CD4-positive, alpha-beta T cell treated with Interleukin-1 beta for 1 hour (primary cell): ENCODE results near the gene TSC22D1.
A peak's percentile ranks its signal among the peaks of the same experiment; 100 is the strongest.

Source experiments
- DNase-seq, 2 donors: peaks; one replicate each; pipeline ENCODE4 v3.0.0-alpha.2; 2020 to 2022

Gene TSC22D1

DNA sequence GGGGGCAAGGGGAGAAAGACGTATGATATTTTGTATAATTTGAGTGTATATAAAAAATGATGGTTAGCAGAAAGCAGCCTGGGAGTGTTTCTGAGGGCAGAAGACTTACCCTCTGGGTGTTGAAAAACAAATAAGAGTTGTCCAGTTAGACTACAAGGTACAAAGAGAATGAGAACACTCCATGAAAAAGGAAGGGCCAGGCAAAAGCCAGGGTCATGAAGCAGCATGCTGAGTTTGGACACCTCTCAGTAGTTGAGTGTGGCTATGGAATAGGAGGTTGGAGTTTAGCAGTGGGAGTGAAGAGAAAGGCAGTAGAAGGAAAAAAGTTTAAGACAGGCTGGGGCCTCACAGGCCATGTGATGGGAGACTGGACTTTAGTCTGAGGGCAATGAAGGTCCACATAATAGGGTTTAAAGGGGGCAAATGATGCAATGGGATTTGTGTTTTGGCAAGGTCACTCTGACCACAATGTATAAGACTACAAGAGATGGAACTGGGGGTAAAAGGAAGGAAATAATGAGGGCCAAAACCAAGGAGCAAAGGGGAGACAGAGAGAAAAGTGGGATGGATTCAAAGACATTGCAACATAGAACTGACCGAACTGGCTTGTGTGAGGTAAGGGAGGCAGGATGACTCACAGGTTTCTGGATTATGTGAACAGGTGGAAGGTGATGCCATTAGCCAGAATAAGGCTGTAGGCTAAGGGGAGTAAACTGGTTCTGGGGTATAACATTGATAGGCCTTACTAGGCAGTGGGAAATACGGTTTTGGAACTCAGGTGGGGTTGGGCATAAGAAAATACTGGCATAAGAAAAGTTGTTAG lies 125.9 kb downstream of the TSC22D1 start:
- DNase-seq = no peak

DNA sequence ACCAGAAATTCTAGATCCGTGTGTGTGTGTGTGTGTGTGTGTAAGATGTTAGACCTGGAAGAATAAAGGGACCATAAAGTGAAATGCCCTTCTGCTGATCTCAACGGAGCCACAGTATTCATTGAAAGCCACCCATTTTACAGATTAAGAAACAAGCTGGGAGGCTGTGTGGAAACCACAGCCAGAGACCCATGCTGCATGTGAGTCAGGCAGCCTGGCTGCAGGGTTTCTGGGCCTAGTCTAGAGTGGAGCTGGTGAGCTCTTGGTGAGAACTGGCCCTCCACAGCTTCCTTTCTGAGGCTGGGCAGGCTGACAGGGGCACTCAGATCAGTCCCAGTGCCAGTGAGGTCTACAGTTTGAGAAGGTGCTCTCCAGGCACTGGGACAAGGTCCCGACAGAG lies 127.3 kb downstream of the TSC22D1 start:
- DNase-seq = no peak

- DNase-seq = no peak
Observed at GRCh38 chr13:44448373-44448772, 127.8 kb downstream of the TSC22D1 start.

DNA sequence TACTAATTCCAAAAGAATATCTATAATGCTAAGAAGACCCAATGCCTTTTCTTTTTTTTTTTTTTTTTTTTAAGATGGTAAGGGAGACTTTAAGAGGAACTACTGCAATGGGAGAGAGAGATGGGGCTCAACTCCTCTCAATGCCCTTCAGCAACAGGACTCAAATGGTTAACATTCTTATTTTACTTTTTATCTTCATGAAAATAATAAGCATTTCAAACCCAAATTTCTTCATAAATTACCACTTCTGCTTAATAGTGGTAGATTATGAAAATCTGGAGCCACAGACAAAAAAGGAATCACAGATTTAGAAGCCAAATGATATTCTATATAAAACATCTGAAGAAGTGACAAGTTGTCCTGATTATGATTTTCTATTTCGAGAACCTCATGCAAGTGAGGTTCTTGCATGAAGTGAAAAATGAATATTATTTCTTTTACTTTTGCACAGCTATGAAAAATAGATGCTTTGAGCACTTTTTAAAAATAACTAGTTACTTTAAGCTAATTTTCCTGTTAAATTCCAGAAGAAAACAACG lies 128.3 kb downstream of the TSC22D1 start:
- no peak for DNase-seq

DNA sequence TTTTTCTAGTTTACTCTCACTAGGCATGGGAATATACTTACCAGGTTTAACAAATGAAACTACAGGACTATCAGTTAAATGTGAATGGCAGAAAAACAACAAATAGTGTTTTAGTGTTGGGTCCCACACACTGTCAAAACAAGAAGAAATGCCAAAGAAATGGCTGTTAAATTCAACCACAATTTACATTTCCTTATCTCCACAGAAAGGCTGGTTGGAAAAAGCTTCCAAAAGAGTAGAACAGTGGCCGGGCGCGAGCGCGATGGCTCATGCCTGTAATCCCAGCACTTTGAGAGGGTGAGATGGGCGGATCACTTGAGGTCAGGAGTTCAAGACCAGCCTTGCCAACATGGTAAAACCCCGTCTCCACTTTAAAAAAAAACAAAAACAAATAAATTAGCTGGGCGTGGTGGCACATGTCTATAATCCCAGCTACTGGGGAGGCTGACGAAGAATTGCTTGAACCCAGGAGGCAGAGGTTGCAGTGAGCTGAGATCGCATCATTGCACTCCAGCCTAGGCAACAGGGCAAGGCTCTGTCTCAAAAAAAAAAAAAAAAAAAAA lies 136.0 kb downstream of the TSC22D1 start:
- no peak for DNase-seq

- DNase-seq = no peak
Observed at GRCh38 chr13:44439452-44440024, 136.6 kb downstream of the TSC22D1 start.

DNA sequence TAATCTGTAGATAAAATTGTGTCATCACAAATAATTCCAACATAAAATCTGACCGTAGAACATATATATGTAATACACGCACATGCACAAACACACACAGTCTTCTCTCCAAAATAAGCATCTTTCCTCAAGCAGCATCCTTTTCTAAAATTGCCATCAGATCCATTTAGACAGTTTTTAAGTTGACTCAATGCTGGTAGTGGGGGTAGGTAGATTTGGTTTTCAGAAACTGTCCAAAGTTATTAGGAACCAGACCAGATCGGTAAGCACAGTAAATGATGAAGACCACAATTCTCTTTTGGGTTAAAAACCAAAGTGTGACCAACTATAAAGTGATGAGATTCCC lies 137.9 kb downstream of the TSC22D1 start:
- DNase-seq = no peak

DNA sequence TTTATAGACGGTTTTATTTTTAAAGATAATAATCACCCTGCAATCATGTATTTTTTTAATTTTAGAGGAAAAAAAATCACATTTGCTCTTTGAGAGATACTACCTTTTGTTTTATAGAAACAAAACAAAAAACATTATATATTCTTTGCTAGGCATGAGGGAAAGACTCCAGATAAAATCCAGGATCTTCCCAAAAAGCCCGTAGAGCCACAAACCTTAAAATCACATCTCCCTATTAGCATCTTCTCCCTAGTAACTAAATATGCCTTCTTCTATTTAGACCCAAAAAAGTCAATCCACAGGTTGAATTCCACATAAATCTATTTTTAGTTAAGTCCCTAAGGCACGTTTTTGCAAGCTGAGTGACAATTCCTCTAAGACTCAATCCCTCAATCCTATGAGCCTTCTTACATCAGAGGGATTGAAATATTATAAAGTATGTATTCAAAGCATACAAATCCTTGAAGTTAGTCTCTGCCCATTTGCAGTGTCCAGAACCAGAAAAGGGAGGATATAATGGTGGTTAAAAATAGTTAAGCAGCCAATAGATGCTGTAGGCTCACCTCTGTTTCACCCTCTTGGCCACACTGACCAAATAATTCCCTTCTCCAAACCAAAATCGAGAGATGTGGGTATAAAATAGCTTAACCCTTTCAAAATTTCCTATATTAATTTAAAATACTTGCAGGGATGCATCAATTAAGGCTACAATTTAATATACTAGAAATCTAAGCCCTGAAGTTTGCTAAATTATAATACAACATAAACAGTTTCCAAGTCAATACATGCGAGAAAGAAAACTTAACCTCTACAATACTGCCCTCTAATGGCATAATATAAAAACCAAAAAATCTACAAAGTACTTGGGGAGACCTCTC lies 138.5 kb downstream of the TSC22D1 start:
- DNase-seq = peak in 1 of 2 donors; percentile 70

- DNase-seq = peak; percentile 36 to 39
Observed at GRCh38 chr13:44436589-44437337, 139.4 kb downstream of the TSC22D1 start.

DNA sequence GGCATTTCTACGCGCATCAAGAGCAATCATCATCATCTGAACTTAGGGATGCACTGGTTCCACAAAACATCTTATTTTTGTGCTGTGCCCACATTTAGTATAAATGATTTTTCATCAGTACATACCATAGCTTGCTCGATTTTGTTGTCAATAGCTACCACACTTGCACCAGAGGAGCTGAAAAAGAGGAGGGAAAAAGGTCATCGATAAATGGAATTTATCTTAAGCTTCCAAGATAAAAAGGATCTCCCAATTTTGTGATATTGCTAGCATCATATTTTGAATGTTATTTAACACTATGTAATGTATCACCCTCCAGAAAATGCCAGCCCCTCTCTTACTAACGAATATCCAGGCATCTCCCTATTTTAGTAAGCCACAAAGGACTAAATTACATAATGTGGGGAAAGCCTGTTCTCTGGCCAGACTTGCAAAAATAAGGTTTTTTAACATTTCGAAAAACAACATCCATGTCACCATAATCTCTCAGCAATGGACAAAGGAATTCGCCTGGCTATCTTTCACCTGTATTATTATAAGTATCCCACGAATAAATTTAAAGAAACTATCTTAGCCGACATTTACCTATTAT lies 140.1 kb downstream of the TSC22D1 start:
- no peak for DNase-seq

DNA sequence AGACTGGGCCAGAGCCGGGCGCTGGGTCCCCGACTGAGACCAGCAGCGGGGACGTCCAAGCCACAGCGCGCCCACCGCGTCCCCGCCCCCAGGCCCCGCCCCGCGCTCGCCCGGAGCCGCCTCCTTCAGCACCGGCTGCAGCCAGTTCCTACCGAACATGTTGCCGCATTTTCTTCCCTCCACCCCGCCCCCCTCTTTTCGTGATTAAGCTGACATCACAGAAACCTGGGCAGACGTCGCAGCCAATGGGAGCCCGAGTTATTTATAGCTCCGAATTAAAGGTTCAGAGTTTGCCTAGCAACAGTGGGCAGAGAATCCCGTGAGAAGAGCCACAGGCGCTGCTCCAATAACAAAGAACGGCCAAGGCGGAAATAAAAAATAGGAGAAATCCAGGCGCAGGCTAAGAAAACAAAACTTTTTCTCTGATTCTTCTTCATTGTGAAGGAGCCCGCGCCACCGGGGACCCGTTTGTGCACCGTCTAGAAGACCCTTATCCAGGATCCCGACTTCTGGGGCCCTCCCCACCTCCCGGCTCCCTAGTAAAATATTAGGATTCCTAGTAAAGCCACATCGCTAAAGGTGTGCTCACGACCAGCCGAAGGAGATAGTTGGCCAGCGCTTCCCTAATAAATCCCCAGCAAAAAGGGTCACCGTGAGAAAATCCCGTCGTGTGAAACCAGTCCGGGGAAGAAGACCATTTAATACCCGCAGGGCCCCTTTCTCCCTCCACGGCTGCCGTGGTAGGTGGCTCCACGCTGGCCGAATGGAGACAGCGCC lies 140.8 kb downstream of the TSC22D1 start:
- peak; percentile 94 to 95 for DNase-seq

DNA sequence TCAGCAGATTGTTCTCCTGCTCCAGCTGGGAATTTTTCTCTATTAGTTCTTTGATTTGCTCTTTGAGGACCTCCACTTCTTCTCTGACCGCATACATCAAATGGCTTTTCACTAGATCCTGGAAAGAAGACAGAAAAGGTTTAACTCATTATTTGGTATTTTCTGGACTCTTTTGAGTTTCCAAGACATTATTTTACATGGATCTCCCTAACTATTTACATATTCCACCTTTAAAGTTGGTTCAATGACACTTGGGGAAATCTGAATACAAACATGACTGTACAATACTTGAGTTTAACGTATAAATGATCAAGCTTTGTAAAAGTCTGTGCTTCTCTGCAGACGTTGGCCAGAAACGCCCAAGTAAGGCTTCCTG lies 141.4 kb downstream of the TSC22D1 start:
- DNase-seq = no peak

GRCh38 chr13:44433863-44434765 lies 142.0 kb downstream of the TSC22D1 start:
- no peak for DNase-seq

DNA sequence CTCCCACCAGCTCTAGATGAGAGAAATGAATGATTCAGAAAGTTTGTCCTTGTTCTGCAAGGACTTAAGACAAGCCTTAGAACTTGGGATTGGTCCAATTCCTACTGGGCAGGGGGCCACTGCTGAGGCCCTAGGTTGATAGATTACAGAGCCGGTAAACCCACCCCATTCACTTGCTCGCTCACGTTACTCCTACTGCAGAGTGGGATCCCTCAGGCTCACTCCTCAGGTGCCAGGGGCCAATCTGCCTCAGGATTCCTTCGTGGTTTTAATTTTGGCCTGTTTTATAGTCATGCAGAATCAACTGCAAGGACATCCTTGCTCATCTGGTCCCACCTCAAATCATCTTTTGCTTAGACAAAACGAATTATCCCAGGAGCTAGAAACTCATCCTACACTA lies 143.5 kb downstream of the TSC22D1 start:
- DNase-seq = no peak

DNA sequence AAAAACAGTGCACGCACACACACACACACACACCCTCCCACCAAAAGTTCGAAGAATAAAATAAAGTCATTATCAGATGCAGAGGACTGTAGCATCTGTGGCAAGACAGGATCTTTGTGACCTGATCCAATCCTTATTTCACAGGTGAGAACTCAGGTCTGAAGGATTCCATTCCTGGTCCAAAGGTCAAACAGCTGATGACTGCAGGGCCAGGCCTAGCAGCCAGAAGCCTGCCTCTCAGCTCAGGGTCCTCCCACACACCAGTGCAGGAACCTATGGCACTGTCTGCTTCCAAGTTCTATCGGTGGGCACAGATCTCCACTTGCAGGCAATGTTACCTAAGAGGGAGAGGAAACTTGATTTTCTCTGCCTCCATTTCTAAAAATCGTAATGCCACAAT lies 145.0 kb downstream of the TSC22D1 start:
- DNase-seq = no peak

DNA sequence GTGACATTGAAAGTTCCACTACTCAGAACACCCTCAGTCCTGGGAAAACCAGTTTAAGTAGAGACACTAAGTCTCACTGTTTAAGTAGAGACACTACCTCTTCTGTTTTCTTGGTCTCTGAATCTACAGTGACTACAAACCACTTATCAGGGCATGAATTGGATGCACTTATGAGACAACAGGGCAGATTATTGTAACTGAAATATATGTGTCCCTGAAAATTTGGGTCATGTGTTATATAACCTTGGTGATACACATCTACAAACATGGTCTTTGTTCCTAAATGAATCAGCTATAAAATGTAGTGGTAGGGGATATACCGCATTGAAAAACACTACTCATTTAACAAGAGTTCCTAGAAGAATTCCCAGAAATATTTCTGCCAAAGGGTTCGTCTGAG lies 146.8 kb downstream of the TSC22D1 start:
- DNase-seq = no peak

DNA sequence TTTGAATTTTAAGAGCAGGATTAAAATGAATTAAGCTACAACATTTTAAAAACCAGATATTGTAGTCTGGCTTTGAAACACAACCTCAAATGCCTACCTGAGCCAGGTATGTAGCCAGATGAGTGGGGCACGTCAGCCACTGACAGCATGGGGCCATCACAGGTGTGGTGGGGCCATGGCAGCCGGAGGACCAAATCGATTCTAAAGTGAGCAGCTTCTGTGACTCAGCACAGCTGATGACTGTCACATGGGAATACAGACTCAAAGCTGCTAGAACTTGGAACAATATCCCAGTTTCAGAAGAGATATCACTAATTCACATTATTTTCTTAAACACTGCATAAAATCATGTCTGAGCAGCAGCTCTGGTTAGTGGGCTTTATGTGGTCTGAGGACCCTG lies 149.7 kb downstream of the TSC22D1 start:
- no peak for DNase-seq

DNA sequence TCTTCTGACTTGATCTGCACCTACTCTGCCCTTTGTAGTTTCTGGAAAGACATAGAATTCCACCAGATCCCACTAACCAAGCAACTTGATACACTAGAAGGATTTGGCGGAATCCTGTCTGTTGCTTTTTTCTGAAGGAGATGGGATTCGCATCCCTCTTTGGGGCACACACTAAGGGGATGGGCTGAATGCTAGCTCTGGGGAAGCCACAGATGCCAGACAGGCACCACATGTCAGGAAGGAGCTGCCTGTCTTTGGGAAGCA lies 150.4 kb downstream of the TSC22D1 start:
- no peak for DNase-seq

- DNase-seq = no peak
Observed at GRCh38 chr13:44425041-44425814, 150.9 kb downstream of the TSC22D1 start.

GRCh38 chr13:44423824-44424223 lies 152.3 kb downstream of the TSC22D1 start:
- DNase-seq = no peak
